GM23338 (cell line): ENCODE measurements around the gene TLR5. TPM values are rescaled to one million over a fixed set of nuclear protein-coding genes. Genes with fewer than 3 reads are reported as not detected.

ENCODE experiments used
- ATAC-seq: fragments of 200-7000 bp; cut with Tn5 transposase; 3 replicates; pipeline ENCODE4 v1.9.1; 2020
- DNase-seq: peaks from one replicate; pipeline ENCODE4 v3.0.0-alpha.2; 2015; ENCODE audit warnings: low spot score
- H2AFZ ChIP-seq: fragments of 200-600 bp; sonication (generic); 2 replicates; pipeline ENCODE4 v1.8.0; 2016; ENCODE audit warnings: antibody characterized with exemption, mild to moderate bottlenecking, moderate library complexity
- H3F3A ChIP-seq: fragments of 200-600 bp; sonication (generic); replicated peaks from 2 replicates; pipeline ENCODE4 v1.8.0; 2017; ENCODE audit warnings: antibody characterized with exemption, mixed run types, low read depth
- H3K27ac ChIP-seq: fragments of 200-600 bp; sonication (generic); 2 replicates; pipeline ENCODE4 v1.6.1; 2016; ENCODE audit warnings: low read depth
- H3K27me3 ChIP-seq: fragments of 200-600 bp; sonication (generic); 2 replicates; pipeline ENCODE4 v1.8.0; 2016; ENCODE audit warnings: mild to moderate bottlenecking, mixed run types, moderate library complexity; ENCODE audit not compliant: insufficient read depth
- H3K36me3 ChIP-seq: fragments of 200-600 bp; sonication (generic); 2 replicates; pipeline ENCODE4 v1.8.0; 2016; ENCODE audit warnings: mild to moderate bottlenecking; ENCODE audit not compliant: insufficient read depth
- H3K4me1 ChIP-seq: fragments of 200-600 bp; sonication (generic); 2 replicates; pipeline ENCODE4 v1.8.0; 2016; ENCODE audit warnings: mild to moderate bottlenecking, moderate library complexity; ENCODE audit not compliant: insufficient read depth
- H3K4me2 ChIP-seq: fragments of 200-600 bp; sonication (generic); 2 replicates; pipeline ENCODE4 v1.7.1; 2017; ENCODE audit warnings: mixed run types
- H3K4me3 ChIP-seq: fragments of 200-600 bp; sonication (generic); 2 replicates; pipeline ENCODE4 v1.6.1; 2016; ENCODE audit warnings: mixed run types
- H3K79me2 ChIP-seq: fragments of 200-600 bp; sonication (generic); replicated peaks from 2 replicates; pipeline ENCODE4 v1.8.0; 2017; ENCODE audit warnings: mild to moderate bottlenecking; ENCODE audit not compliant: insufficient read depth
- H3K9me2 ChIP-seq: fragments of 200-600 bp; sonication (generic); 2 replicates; pipeline ENCODE4 v1.8.0; 2017; ENCODE audit not compliant: insufficient read depth
- H4K20me1 ChIP-seq: fragments of 200-600 bp; sonication (generic); replicated peaks from 2 replicates; pipeline ENCODE4 v1.8.0; 2017; ENCODE audit warnings: mild to moderate bottlenecking; ENCODE audit not compliant: insufficient read depth
- H3K27ac Mint-ChIP-seq: 2 replicates; pipeline ENCODE4 v1.8.0; 2020; ENCODE audit warnings: inconsistent platforms, mild to moderate bottlenecking, moderate library complexity, mixed read lengths
- H3K27me3 Mint-ChIP-seq: 3 replicates; pipeline ENCODE4 v1.8.0; 2022; ENCODE audit warnings: low read depth, mild to moderate bottlenecking, moderate library complexity, mixed read lengths, inconsistent platforms; ENCODE audit not compliant: insufficient read depth, poor library complexity
- H3K36me3 Mint-ChIP-seq: 3 replicates; pipeline ENCODE4 v1.8.0; 2021; ENCODE audit warnings: low read depth, mild to moderate bottlenecking, inconsistent platforms, moderate library complexity, mixed read lengths
- H3K4me1 Mint-ChIP-seq: 3 replicates; pipeline ENCODE4 v1.8.0; 2020; ENCODE audit warnings: mild to moderate bottlenecking, inconsistent platforms, mixed read lengths
- H3K4me3 Mint-ChIP-seq: 3 replicates; pipeline ENCODE4 v1.8.0; 2021; ENCODE audit warnings: moderate library complexity, mild to moderate bottlenecking, inconsistent platforms, mixed read lengths
- H3K9me3 Mint-ChIP-seq: 3 replicates; pipeline ENCODE4 v1.8.0; 2020; ENCODE audit warnings: moderate library complexity, mild to moderate bottlenecking, inconsistent platforms, mixed read lengths
- CREB1 ChIP-seq: fragments of 250-450 bp; sonication (Bioruptor Pico); IDR thresholded peaks from 2 replicates; pipeline ENCODE4 v1.5.0; 2020; ENCODE audit warnings: low read depth, mild to moderate bottlenecking, moderate library complexity
- EZH2 ChIP-seq: fragments of 200-600 bp; sonication (generic); IDR thresholded peaks from one replicate; pipeline ENCODE4 v1.8.0; 2017; ENCODE audit warnings: antibody characterized with exemption, mild to moderate bottlenecking, low read depth; ENCODE audit not compliant: unreplicated experiment
- EZH2phosphoT487 ChIP-seq: fragments of 200-600 bp; sonication (generic); IDR thresholded peaks from one replicate; pipeline ENCODE4 v1.8.1; 2018; ENCODE audit warnings: antibody characterized with exemption; ENCODE audit not compliant: unreplicated experiment
- JUNB ChIP-seq: IDR thresholded peaks from one replicate; pipeline ENCODE4 v1.6.1; 2016; ENCODE audit warnings: antibody characterized with exemption; ENCODE audit not compliant: unreplicated experiment
- NANOG ChIP-seq: IDR thresholded peaks from 2 replicates; pipeline ENCODE4 v1.6.1; 2016; ENCODE audit warnings: antibody characterized with exemption, borderline replicate concordance
- POLR2AphosphoS5 ChIP-seq: IDR thresholded peaks from 2 replicates; pipeline ENCODE4 v1.6.1; 2016; ENCODE audit warnings: antibody characterized with exemption, low read depth
- ZNF331 ChIP-seq: fragments of 250-450 bp; sonication (Bioruptor Pico); IDR thresholded peaks from 2 replicates; pipeline ENCODE4 v1.5.0; 2020; ENCODE audit warnings: low read depth, mild to moderate bottlenecking, moderate library complexity
- polyA plus RNA-seq: library from polyadenylated mRNA; unstranded; fragments of >200 nt; fragmentation: Nextera tagmentation; extraction: Ambion mirVana; gene quantifications from 2 replicates; pipeline ENCODE4 v1.2.1, GENCODE V29; 2016
- total RNA-seq: library from RNA; depleted of rRNA; stranded (reverse); fragments of >200 nt; shearing (Covaris generic); gene quantifications from 2 replicates; pipeline ENCODE4 v1.2.3, GENCODE V29; 2014
- TF ChIP-seq, protein P1 (sequence below): IDR thresholded peaks from 2 replicates; pipeline ENCODE4 v1.6.1; 2016; ENCODE audit warnings: antibody characterized with exemption
- TF ChIP-seq, protein P2 (sequence below): IDR thresholded peaks from one replicate; pipeline ENCODE4 v1.6.1; 2018; ENCODE audit warnings: antibody characterized with exemption; ENCODE audit not compliant: unreplicated experiment

Gene TLR5
- total and polyA plus RNA-seq, 2 experiments from 2014 or later, result 0.10 to 0.39 TPM

DNA sequence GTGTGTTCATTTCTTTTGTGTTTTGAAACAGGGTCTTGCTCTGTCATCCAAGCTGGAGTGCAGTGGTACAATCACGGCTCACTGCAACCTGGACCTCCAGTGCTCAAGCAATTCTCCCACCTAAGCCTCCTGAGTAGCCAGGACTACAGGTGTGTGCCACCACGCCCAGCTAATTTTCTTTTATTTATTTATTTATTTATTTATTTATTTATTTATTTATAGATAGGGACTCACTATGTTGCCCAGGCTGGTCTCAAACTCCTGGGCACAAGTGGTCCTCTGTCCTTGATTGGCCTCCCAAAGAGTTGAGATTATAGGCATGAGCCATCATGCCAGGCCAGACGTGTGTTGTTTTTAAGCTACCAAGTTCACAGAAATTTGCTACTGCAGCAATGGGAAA lies 43.8 kb upstream of the TLR5 start:
- Mint-ChIP-seq H3K9me3 (no peaks in the 10 kb centered on the region), H3K4me1 (no peaks in the 10 kb centered on the region; the same call in 2 of the 3 replicates), H3K4me3 (no peak overlapping the region), H3K27me3 (no peaks in the 10 kb centered on the region), H3K27ac (no peak overlapping the region), H3K36me3 (no peaks in the 10 kb centered on the region)
- Histone ChIP-seq H3K27me3 (no peaks in the 10 kb centered on the region), H3K79me2 (no peaks in the 10 kb centered on the region), H3K9me2 (no peaks in the 10 kb centered on the region), H3K27ac (no peak overlapping the region), H3K4me1 (no peaks in the 10 kb centered on the region), H3K36me3 (no peaks in the 10 kb centered on the region), H3F3A (no peaks in the 10 kb centered on the region), H3K4me2 (no peak overlapping the region), H3K4me3 (no peak overlapping the region), H2AFZ (no peak overlapping the region), H4K20me1 (no peaks in the 10 kb centered on the region)
- TF ChIP-seq, protein P1, sequence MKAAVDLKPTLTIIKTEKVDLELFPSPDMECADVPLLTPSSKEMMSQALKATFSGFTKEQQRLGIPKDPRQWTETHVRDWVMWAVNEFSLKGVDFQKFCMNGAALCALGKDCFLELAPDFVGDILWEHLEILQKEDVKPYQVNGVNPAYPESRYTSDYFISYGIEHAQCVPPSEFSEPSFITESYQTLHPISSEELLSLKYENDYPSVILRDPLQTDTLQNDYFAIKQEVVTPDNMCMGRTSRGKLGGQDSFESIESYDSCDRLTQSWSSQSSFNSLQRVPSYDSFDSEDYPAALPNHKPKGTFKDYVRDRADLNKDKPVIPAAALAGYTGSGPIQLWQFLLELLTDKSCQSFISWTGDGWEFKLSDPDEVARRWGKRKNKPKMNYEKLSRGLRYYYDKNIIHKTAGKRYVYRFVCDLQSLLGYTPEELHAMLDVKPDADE, result no peak
- TF ChIP-seq CREB1 (CRISPR knock-in tag), result no peak
- TF ChIP-seq NANOG, result no peak
- no peak for TF ChIP-seq POLR2AphosphoS5
- DNase-seq, result no peak
- no peak for ATAC-seq

DNA sequence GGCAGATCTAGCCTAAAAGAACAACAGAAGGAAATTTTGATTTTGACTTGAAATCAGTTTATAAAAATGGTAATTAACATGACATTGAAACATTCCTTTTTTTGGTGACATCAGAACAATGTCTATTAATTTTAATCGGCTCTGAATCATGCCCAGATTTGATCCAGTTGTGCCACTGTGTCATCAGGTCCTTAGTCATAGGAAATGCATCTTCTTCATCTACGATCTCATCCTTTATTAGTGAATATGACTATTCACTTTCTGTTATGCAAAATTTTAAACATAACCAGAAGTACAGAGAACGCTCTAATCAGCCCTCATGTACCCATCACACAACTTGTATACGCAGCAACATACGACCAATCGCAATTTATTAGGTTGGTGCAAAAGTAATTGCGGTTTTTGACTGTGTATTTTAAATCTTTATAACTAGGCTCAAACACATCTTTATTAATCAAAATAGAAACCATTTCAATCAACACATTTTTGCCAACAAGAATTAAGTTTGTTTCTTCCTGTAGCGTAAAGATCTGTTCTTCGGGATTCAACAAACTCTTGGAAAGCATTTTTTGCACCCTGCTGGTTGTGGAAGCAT lies 40.3 kb upstream of the TLR5 start:
- no peak overlapping the region for H3K27ac Mint-ChIP-seq
- DNase-seq (no peak), ATAC-seq (no peak)
- H3K4me1 Mint-ChIP-seq, result peaks cover 15% of the 10 kb centered on the region
- H3K36me3 Mint-ChIP-seq, result no peaks in the 10 kb centered on the region
- no peaks in the 10 kb centered on the region for H3K9me2 ChIP-seq
- H3F3A ChIP-seq, result no peaks in the 10 kb centered on the region
- no peak overlapping the region for H3K4me2 ChIP-seq
- no peaks in the 10 kb centered on the region for H3K79me2 ChIP-seq
- H3K36me3 ChIP-seq, result no peaks in the 10 kb centered on the region
- H3K27me3 Mint-ChIP-seq, result peaks cover 5% of the 10 kb centered on the region
- H3K4me1 ChIP-seq, result no peaks in the 10 kb centered on the region
- no peaks in the 10 kb centered on the region for H3K27me3 ChIP-seq
- H3K4me3 ChIP-seq, result no peak overlapping the region
- no peak overlapping the region for H2AFZ ChIP-seq
- H3K9me3 Mint-ChIP-seq, result no peaks in the 10 kb centered on the region
- no peak overlapping the region for H3K4me3 Mint-ChIP-seq
- no peaks in the 10 kb centered on the region for H4K20me1 ChIP-seq
- no peak overlapping the region for H3K27ac ChIP-seq
- no peak for TF ChIP-seq CREB1 (CRISPR knock-in tag)
- TF ChIP-seq, protein P1, result no peak
- TF ChIP-seq EZH2, result no peak
- no peak for TF ChIP-seq ZNF331 (CRISPR knock-in tag)
- TF ChIP-seq, protein P2, sequence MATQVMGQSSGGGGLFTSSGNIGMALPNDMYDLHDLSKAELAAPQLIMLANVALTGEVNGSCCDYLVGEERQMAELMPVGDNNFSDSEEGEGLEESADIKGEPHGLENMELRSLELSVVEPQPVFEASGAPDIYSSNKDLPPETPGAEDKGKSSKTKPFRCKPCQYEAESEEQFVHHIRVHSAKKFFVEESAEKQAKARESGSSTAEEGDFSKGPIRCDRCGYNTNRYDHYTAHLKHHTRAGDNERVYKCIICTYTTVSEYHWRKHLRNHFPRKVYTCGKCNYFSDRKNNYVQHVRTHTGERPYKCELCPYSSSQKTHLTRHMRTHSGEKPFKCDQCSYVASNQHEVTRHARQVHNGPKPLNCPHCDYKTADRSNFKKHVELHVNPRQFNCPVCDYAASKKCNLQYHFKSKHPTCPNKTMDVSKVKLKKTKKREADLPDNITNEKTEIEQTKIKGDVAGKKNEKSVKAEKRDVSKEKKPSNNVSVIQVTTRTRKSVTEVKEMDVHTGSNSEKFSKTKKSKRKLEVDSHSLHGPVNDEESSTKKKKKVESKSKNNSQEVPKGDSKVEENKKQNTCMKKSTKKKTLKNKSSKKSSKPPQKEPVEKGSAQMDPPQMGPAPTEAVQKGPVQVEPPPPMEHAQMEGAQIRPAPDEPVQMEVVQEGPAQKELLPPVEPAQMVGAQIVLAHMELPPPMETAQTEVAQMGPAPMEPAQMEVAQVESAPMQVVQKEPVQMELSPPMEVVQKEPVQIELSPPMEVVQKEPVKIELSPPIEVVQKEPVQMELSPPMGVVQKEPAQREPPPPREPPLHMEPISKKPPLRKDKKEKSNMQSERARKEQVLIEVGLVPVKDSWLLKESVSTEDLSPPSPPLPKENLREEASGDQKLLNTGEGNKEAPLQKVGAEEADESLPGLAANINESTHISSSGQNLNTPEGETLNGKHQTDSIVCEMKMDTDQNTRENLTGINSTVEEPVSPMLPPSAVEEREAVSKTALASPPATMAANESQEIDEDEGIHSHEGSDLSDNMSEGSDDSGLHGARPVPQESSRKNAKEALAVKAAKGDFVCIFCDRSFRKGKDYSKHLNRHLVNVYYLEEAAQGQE, result no peak
- no peak for TF ChIP-seq JUNB
- TF ChIP-seq EZH2phosphoT487, result no peak
